Measurements from ENCODE around the gene FADS2.

DNA sequence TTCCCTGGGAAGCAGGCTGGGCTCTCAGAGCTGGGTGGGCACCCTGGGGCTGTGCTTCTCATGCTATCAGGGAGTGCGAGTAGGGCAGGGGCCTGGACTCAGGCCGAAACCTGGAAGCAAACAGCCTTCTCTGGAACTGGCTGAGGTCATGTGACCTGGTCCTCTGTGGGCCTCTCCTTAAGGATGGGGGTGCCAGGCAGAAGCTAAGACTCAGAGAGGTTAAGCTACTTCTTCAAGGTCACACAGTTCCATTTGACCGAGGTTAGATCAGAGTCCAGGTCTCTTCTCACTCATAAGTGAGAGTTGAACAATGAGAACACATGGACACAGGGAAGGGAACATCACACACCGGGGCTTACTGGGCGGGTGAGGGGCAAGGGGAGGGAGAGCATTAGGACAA, 55.8 kb downstream of the FADS2 start:
- TF ChIP-seq CTCF (IDR thresholded peaks at IDR 0.05), result no peak
- TF ChIP-seq POLR2A (IDR thresholded peaks at IDR 0.05), result no peak
